GM20000 (cell line): ENCODE measurements around the gene GFOD1.

ENCODE experiments used
- DNase-seq: peaks from one replicate; pipeline ENCODE4 v3.0.0; 2012; ENCODE audit warnings: low spot score
- CTCF ChIP-seq: IDR thresholded peaks from 2 replicates; pipeline ENCODE4 v1.5.1; 2012; ENCODE audit warnings: mild to moderate bottlenecking, control low read depth; ENCODE audit errors: extremely low read depth, missing control alignments

GFOD1 gene

GRCh38 chr6:13367396-13367795 lies 120.0 kb downstream of the GFOD1 start:
- no peak for DNase-seq
- no peak for TF ChIP-seq CTCF

GRCh38 chr6:13365320-13365719 lies 122.1 kb downstream of the GFOD1 start:
- DNase-seq: no peak
- TF ChIP-seq CTCF: no peak

- DNase-seq: no peak
- TF ChIP-seq CTCF: no peak
Observed at GRCh38 chr6:13364842-13365241, 122.6 kb downstream of the GFOD1 start.

GRCh38 chr6:13362412-13362811 lies 125.0 kb downstream of the GFOD1 start:
- no peak for DNase-seq
- no peak for TF ChIP-seq CTCF

- TF ChIP-seq CTCF: no peak
- no peak for DNase-seq
Observed at GRCh38 chr6:13360671-13361540, 126.5 kb downstream of the GFOD1 start.

- DNase-seq: no peak
- TF ChIP-seq CTCF: no peak
Observed at GRCh38 chr6:13359287-13359686, 128.1 kb downstream of the GFOD1 start.

GRCh38 chr6:13358511-13358910 lies 128.9 kb downstream of the GFOD1 start:
- no peak for DNase-seq
- no peak for TF ChIP-seq CTCF
